HG03066 (cell line): ENCODE measurements around the gene CD274.
A peak's percentile ranks its signal among the peaks of the same experiment; 100 is the strongest.
"Not testable (repeated sequence)": the region's sequence is repeated elsewhere in the genome, so short reads cannot be mapped to it uniquely, and the experiment has no call there.

Source experiments
- ATAC-seq: cut with Tn5 transposase; IDR thresholded peaks from one replicate; pipeline ENCODE4 v1.9.1; 2021; ENCODE audit warnings: low read depth; ENCODE audit not compliant: unreplicated experiment

The CD274 gene

DNA sequence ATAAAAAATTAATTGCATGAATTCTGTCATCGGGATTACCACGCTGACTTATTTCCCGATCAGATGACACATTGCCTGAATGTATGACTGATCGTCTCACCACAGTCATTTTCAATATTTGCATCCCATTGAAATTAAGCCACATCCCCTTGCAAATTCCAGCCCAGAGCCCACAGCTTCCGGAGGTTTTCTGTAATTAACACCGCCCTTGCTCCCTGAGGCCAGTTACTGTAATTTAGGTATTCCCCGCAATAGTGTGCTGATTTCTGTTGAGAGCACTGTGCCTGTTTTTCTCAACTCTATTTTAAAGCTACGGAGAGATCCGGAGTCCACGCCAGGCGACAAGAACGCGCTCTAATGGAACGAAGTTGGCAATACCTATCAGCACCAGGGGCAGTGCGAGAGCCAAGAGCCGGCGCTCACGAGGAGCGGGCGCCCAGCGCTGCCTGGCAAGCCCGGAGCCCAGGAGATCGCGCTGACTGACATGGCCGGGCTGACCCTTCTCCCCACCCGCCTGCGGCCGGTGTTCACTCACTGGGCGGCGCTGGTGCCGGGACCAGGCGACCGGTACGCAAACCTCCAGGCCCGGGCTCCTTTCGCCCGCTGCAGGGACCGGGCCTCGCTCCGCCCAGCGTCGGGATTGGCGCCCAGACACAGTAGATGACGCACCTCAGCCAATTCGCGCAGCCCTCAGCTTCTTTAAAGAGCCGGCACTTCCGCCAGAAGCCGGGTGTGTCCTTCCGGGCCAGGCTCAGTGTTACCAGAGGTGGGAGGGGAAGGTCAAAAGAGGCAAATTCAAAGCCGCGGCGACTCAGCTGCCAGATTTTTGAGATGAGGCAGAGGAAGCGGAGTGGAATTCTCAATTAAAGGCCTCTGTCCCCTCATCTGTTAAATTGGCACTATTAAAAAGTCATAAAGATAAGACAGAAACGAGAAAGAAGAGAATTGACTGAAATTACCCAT lies 12.8 kb upstream of the CD274 start, which contains the start of gene PLGRKT:
Gene PLGRKT (minus strand): TSS at position 672 of the 963 bp plus-strand sequence. CDS start 5,948 bp downstream, outside the sequence.
- peak; percentile 81 for ATAC-seq

DNA sequence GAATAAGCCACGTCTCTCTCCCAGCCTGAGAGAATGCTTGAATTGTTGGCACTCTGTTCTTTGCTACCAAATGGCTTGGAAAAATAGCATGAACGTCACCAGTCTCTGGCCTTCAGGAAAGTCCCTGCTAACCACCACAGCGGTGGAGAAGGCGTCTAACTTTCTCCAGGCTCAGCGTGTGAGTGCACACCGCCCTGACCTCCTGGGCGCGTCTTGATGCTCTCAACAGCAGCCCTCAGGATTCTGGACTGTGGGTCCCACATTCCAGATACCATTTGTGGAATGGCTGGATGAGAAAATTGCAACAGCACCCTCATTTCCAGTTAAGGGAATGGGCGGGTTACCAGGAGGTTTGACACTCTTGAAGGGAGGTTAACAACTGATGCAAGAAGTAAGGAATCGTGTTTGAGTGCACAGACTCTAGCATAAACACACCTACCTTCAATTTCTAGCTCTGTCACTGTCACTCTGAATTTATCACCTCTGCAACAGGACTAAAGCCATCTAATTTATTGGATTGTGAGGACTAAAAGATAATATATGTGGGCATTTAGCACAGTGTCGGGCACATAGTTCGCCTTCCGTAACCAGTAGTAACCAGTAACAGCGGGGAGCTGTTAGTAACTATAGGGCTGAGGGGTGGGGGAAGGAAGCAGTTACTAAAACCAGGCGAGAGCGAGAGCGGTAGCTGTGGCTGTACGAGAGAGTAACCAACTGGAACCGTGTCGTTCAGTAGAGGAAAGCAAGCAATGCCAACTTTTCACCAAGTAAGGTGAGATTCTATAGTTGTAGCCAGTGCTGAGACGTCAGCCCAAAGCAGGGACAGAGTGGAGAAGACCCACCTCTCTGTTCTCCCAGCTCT lies 11.8 kb upstream of the CD274 start:
- peak; percentile 58 for ATAC-seq

DNA sequence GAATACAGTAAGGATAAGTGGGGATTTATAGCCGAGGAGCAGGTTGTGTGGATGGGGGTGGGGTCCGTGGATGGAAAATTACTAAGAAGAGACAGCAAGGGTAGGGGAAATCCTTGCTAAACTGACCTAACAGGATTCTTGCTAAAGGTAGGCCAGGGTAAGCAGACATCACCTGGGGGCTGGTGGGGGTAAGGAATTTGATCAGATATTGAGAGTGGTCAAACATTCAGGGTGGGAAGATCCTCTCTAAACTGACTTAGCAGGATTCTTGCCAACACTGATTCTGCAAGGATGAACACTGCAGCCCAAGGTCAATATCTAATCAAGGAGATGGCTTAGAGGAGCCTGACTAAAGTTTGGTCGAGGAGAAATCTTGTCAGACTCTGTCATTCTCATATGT lies 9.9 kb upstream of the CD274 start:
- no peak for ATAC-seq

DNA sequence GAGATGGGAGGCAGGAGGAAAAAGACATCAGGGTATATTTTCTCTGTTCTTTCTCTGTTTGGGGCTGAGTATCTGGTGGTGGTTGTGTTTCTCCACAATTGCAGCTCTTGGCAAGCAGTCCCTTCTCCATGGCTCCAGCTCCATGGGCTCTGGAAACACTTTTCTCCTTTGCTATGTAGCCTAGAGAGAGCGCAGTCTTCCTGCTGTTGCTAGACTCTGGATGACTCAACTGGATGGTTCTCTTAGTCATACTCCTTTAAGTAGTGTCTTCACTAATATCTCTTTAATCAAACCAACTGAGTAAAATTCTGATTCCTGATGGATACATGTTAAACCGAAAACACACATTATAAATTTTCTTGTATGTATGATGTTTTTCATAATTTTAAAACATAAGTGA lies 9.3 kb upstream of the CD274 start:
- no peak for ATAC-seq

DNA sequence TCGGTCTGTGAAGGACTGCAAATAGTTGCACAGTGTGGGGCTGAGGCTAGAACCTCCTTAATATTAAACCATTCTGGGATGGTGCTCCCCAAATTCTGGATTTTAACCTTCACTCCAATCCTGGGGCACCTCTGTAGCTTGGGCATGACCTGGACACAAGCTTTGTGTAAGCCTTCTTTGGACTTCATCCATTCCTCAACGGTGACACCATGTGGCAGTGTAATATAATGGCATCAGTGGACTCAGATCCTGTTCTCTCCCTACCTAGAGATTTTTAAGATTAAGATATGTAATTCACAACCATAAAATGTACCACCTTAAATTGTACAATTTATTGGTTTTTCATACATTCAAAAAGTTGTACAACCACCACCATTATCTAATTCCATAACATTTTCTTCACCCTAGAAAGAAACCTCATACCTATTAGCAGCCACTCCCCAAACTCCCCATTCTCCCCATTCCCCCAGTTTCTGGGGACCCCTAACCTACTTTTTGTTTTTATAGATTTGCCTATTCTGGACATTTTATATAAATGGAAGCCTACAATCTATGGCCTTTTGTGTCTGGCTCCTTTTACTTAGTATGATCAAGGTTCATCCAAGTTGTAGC lies 7.8 kb upstream of the CD274 start:
- ATAC-seq: no peak

DNA sequence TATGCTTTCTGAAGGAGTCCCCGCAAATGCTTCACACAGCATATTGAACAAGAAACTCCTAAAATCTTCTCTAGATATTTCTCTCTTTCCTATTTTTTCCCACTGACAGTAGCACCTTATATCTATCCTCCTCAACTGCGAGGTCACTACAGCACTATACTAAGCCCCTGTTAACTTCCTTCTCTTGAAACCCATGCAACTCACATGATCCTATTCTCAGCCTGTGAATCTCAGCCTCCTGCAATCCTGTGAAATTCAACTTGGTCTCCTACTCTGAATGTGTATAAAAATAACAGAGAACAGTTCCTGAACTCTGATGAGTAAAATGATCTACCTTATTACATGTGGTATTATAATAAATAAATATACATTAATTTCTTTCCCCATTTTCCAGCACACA lies 6.5 kb upstream of the CD274 start:
- ATAC-seq: no peak

DNA sequence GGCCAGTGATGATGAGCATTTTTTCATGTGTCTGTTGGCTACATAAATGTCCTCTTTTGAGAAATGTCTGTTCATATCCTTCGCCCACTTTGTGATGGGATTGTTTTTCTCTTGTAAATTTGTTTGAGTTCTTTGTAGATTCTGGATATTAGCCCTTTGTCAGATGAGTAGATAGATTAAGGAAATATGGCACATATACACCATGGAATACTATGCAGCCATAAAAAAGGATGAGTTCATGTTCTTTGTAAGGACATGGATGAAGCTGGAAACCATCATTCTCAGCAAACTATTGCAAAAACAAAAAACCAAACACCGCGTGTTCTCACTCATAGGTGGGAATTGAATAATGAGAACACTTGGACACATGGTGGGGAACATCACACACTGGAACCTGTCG lies 5.2 kb upstream of the CD274 start:
- ATAC-seq: not testable (repeated sequence)

DNA sequence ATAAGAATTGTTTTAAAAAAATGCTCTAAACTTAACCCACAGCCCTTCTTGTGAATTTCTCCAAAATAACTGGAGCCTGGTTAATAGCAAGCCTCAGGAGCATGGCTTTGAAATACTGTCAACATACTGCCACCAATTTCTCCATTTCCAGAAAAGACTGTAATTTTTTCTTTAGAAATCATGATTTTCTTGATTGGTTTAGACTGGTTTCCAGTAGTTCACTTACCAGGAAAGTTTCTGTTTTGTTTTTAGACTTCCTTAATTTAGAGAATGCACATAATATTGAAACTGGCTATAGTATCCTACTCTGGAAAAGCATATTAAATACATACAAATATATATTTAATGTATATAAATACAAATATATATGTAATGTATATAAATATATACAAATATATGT lies 4.5 kb upstream of the CD274 start:
- ATAC-seq: no peak

DNA sequence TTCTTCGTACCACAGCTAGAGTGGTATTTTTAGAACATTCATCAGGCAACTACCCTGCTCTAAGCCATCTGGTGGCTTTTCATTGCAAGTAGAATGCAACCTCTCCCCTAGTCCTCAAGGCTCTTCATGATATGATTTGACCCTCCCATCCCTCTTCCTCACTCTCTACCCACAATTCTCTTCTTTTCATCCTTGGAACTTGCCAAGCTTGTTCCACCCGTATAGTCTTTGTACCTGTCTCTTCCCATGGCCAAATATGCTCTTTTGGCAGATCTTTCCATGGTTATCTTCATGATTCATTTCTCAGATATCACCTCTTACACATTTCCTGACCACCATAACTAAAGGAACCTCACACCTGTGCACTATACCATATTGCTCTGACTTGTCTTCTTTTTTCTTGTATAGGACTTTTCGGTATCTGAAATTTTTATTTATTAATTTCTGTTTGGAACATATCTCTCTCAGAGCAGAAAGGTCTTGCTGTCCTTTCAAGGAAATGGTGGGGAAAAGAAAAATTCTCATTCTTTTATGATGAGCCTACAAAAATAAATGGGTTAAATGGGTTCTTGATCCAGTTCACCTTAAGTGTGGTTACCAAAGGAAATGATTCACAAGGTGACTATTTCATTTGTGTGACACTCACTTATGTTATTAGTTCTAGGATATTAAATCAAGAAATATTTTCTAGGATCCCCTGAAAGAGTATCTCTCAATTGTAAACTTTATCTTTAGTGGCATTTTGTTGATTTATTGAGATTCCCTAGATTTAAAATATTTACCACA lies 3.7 kb upstream of the CD274 start:
- ATAC-seq: no peak

DNA sequence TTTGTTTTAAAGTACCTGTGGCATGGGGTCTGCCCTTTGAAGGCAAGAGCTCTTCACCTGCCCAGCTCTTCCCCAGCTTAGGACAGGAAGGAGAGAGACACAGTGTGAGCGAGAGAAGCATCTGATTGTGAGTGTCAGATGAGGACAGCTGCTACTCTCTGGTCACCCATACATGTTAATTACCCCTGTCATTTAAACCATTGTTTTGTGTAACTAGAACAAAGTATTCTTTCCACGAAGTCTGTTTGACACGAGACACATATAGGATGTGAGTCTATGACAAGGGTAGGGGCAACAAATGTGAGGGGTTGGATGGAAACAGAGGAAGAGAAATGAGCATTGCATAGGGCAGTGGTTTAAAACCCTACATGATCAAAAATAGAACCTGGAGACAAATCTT lies 3.0 kb upstream of the CD274 start:
- ATAC-seq: no peak

DNA sequence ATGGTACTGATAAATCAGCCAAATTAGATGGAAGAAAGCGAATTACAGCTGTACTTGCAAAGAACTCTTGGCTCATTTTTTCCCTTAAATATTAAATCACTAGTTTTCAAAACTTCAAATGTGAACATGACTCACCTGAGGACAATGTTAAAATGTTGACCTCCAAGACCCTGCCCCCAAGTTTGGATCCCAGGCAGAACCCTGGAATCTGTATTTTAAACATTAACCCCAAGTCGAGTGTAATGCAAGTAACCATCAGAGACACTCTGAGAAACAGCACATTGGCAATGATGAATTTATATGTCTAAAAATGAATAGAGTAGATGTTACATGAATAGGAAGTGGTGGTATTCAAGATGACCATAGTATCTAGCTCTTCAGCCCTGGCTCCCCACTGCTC lies 2.3 kb upstream of the CD274 start:
- no peak for ATAC-seq

DNA sequence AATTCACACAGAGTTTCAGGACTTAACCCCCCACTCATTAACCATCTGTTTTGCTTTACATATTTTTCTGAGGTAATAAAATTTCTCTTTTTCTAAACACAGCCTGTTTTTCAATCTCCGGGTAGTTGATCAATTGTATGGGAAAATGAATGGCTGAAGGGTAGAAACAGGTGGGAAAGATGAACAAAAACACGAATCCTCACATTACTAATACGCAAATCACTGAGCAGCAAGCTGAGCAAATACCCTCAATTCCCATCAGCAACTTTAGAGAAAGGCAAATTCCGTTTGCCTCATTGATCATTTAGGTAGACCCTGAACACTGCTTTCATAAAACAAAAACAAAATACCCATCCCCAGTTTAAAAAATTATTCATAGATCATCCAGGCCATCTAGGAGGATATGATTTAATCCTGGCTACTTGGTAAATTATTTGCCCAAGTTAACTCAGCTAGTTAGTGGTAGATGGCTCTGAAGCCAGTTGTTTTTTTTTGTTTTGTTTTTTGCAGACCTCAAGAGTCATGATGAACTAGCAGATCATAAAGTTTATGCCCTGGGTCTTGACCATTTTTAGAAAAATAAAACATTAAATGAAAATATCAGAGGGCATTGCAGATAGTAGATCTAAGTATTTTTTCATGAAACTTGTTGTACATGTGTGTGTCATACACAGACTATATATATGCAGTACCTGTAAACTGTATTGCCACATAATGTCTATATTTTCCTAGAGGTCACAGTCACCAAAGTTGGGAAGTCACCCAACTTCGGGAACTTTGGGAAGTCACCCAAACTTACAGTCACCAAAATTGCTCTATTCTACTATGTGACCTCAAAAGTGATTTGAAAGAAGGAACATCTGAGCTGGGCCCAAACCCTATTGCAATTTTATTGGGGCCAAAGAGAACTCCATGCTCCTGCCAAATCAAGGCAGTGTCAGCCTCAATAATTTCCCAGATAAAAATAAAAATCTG lies 1.6 kb upstream of the CD274 start:
- ATAC-seq: no peak

DNA sequence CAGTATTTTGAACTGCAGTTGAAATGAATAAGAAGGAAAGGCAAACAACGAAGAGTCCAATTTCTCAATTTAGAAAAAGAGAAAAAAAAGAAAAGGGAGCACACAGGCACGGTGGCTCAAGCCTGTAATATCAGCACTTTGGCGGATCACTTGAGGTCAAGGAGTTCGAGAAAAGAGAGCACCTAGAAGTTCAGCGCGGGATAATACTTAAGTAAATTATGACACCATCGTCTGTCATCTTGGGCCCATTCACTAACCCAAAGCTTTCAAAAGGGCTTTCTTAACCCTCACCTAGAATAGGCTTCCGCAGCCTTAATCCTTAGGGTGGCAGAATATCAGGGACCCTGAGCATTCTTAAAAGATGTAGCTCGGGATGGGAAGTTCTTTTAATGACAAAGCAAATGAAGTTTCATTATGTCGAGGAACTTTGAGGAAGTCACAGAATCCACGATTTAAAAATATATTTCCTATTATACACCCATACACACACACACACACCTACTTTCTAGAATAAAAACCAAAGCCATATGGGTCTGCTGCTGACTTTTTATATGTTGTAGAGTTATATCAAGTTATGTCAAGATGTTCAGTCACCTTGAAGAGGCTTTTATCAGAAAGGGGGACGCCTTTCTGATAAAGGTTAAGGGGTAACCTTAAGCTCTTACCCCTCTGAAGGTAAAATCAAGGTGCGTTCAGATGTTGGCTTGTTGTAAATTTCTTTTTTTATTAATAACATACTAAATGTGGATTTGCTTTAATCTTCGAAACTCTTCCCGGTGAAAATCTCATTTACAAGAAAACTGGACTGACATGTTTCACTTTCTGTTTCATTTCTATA lies 602 bp upstream of the CD274 start:
- no peak for ATAC-seq

DNA sequence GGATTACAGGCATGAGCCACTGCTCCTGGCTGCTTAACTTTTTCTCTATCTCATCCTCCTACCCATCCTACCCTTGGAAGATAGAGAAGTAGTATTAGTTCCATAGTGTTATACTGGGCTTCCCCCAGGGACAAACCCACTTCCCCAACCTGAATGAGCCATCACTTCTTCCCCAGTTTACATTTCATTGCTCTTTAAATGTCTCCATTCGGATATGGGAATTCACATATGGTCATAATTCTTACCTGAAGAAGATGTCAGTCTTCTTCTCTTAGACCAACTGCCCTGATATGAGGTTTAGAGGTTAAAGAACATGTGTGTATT lies 1.9 kb downstream of the CD274 start:
- no peak for ATAC-seq

DNA sequence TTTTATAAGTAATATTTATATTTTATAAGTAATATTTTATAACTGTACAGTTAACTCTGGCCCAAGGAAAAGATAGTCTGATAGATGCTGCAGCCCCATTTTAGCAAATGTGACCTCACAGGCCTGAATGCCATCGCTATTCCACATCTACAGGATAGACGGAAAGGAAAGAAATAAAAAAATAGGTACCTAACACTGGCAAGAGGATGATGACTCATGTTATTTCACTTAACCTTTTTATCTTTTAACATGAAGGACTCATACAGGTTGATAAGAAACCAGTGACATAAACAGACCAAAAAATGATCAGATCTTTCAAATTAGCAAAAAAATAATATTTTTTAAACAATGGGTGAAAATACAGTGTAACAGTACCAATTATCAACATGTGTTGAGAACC lies 2.7 kb downstream of the CD274 start:
- no peak for ATAC-seq

DNA sequence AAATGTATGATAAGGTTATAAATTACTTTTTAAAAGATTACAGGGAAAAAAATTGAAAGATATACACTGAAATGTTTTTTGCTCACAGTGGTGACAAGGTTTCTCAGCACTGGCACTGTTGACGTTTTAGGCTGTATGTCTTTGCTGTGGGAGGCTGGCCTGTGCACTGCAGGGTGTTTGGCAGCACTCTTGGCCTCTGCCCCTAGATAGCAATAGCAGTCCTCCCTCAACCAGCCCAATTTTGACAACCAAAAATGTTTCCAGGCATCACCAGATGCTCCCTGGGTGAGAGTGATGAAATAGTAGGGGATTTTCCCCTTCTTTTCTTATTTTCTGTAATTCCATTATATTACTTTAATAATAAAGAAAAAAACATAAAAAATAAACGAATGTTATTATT lies 3.3 kb downstream of the CD274 start:
- ATAC-seq: no peak

DNA sequence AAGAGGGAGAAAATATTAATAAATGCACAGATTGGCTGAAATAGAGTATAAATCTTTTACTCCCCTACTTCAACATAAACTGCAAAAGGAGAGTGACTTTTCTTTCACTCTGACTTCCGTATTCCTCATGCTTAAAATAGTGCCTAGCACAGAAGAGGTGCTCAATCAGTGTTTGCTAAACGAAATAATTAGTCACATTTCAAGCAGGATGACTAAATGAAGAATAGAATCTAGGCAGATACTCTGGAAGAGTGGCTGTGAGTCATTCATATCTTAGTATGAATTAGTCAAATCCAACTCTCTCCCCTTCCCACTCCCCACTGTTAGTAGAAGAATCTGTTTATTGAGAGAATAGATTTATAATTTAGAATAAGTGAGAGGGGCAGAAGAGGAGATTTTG lies 4.8 kb downstream of the CD274 start:
- no peak for ATAC-seq

DNA sequence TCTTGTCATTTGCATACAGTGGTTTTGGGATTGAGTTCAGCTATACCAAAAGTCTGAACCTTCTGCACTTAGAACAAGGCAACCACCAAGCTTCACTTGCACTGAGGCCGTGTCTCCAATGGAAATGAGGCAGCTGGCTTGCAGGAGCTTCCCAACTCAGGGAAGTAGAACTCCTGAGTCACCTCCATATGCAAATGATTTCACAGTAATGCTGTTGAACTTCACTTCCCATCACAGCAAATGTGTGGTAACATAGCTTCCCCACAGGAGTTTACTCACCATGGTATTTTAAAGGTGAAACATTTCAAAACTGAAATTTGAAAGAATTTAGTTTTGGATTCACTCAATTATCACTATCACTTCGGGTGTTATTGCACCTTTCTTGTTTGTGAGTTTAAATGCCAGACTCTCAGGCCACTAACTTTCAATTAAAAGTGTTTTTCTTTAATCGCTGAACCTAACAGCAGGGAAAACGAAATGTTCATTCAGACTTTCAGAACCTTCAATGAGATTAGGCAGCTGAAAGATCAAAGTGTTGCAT lies 9.0 kb downstream of the CD274 start:
- peak; percentile 59 for ATAC-seq
